NT2/D1 (cell line): Measurements from ENCODE around the gene ANXA9.

Experiments
- SUZ12 ChIP-seq: IDR thresholded peaks from 2 replicates; pipeline ENCODE4 v1.6.1; 2011; ENCODE audit not compliant: insufficient read length, insufficient read depth; ENCODE audit errors: extremely low read depth
- YY1 ChIP-seq: IDR thresholded peaks from 2 replicates; pipeline ENCODE4 v1.6.1; 2011; ENCODE audit not compliant: insufficient read length, insufficient read depth
- ZNF274 ChIP-seq: IDR thresholded peaks from 2 replicates; pipeline ENCODE4 v1.6.1; 2011; ENCODE audit warnings: mild to moderate bottlenecking, low read depth, low read length

DNA sequence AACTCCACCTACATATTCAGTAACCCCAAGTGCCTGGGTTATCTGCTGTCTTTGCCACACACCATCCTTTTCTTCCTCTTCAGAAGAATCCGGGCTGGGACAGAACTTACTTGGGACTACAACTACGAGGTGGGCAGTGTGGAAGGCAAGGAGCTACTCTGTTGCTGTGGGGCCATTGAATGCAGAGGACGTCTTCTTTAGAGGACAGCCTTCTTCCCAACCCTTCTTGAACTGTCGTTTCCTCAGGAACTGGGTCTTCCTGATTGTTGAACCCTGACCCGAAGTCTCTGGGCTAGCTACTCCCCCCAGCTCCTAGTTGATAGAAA is 18.0 kb upstream of the ANXA9 start:
- TF ChIP-seq ZNF274 (no peak), YY1 (no peak), SUZ12 (no peak)
